Stimulated activated CD8-positive, alpha-beta memory T cell treated with anti-CD3 and anti-CD28 coated beads, Interleukin-15, amount 100 ng/mL, for 48 hours (primary cell): ENCODE results near the gene ACTR5.

Experiments
- DNase-seq, 2 donors: peaks; one replicate each; pipeline ENCODE4 v3.0.0-alpha.2; 2020; ENCODE audit warnings: low read depth in 2 of 2

The ACTR5 gene

GRCh38 chr20:38748097-38748860 is at the start of gene ACTR5:
Gene ACTR5, plus strand, starts transcription at chr20:38748460. Its CDS starts 19 bp downstream, at chr20:38748479.
- DNase-seq = peak; percentile 90 to 92

DNA sequence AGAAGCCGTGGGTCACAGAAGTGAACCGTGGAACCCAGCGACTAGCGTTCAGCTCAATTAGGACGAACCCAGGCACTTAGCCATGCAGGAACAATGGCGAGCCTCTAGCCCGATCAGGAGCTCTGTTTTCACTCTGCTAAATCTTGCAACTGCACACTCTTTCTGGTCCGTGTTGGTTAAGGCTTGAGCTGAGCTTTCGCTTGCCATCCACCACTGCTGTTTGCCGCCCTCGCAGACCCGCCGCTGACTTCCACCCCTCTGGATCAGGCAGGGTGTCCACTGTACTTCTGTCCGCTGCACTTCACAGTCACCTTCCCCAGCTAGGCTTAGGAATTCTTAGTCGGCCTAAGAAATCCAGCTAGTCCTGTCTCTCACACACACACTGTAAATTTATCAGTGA is 49.7 kb upstream of the ACTR5 start:
- DNase-seq = no peak

GRCh38 chr20:38700141-38700540 is 48.1 kb upstream of the ACTR5 start:
- DNase-seq = no peak

DNA sequence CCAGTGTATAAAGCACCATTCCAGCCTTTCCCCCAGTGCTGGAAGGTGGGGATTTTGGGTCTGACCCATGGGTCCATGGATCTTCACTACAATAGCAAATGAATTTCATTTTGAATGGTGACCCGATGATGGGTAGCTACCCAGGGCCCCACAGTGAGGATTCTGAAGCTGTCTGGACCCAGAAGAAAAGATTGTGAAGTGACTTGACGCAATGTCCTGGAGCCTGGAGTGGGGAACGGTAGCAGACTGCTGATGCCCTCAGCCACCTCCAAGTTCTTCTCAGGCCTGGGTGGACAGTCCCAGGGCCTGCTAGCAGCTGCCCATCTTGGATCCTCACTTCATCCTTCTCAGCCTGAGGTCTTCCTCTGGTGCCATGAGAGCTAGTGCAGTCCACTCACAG is 47.3 kb upstream of the ACTR5 start:
- DNase-seq = no peak

DNA sequence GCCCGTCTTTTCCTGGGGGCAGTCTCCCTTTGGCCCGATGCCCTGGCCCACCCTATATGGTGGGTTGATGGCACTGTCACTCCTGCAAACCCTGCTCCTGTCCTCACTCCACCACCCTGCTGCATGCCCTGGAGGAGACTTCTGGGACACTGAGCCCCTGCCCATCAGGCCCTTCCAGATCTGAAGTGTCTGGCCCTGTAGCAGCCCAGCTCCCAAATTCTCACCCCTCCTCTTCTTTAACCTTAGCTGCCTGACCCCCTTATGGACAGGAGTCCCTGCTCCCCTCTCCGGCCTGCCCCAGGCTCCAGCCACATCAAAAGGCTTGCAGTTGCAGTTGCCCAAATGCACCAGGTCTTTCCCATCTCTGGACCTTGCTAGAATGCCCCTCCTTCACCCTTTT is 44.7 kb upstream of the ACTR5 start:
- no peak for DNase-seq

DNA sequence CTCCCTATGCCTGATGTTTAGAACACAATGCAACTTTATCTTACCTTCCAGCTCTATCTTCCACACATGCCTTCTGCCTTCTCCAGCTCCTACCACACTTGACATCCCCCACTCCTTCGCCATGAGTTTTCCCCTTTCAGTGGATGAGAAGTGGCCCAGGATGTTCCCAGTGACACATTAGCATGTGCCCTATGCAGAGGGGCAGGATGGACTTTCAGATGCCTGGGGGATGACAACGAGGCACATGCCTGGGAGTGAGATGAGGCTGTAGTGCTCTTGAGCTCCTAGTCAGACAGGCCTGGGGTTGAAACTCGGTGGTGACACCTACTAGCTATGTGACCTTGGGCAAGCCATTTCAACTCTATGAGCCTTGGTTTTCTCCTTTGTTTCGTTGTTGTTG is 44.1 kb upstream of the ACTR5 start:
- no peak for DNase-seq

GRCh38 chr20:38706509-38706908 is 41.8 kb upstream of the ACTR5 start:
- DNase-seq = no peak

DNA sequence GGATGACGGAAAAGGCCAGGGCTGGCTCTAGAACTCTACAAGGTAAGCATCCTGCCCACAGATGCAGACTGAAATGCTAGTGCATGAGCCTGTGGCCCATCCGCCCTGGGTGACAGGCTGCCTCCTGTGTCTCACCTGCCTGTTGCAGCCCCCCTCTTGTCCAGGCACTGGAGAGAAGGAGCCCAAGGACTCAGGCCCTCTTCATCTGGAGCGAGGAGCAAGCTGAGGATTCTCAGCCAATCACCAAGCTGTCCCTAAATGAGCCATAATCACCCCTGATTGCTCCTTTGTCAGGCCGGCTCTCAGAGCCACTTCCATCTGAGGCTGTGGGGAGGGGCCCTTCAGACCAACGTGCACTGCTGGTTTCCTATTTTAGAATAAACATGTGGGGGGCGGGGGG is 34.0 kb upstream of the ACTR5 start:
- DNase-seq = no peak

DNA sequence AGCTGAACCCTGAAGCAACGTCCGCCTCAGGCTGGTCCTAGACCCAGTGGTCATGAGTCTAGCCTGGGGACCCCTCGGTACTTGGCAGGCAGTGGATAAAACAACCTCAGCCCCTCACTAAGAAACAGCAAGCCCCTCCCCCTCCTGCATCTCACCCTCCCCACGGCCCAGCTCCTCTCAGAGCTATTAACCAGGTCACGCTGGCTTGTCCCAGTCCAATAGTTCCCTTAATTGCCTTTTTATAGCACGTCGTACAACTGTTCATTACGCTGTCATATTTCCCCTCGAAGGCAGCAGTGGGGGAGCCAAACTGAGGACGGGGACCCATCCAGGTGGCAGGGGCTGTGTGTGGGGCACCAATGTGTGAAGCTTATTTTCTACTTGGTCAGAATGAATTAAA is 32.6 kb upstream of the ACTR5 start:
- DNase-seq = no peak

- no peak for DNase-seq
These were observed 25.6 kb upstream of the ACTR5 start for GRCh38 chr20:38722683-38723016.

GRCh38 chr20:38723017-38723847 is 25.0 kb upstream of the ACTR5 start:
- DNase-seq = no peak

DNA sequence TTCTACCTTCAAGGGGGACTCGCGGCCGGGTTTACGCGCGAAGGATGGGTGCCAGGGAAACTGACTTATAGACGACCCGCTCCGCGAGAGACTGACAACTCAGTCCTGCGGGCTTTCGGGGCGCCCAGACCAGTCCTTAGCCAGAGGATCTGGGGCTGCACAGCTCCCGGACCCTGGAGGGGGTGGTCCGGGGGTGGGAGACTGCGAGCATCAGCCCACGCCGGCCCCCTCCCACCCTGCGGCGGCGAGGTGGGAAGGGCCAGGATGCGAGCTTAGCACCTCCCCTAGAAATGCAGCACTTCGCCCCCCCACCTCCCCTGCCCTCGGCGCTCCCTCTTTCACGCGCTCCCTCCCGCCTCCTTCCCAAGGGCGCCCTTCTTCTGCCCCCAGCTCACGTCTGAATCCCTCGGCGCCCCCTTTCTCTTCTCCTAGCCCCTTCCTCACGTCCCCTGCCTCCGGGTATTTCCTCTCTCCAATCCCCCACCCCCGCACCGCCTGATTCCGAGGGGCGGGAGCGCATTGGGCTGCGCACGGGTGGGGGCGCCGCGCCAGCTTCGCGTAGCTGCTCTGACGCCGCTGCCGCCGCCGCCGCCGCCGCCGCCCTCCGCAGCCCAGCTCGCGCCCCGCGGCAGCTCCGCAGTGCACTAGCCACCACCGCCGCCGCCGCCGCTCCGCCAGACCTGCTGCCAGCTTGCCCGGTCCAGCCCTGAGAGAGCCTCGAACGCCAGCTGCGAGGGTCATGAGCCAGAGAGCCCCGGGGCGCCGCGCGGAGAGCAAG is 24.2 kb upstream of the ACTR5 start, which contains the start of gene SLC32A1:
SLC32A1 (plus strand) TSS at position 639 of the 778 bp plus-strand sequence. CDS start 239 bp downstream, outside the sequence.
- no peak for DNase-seq

- DNase-seq = no peak
These were observed 23.6 kb upstream of the ACTR5 start for GRCh38 chr20:38724626-38725147.

GRCh38 chr20:38725148-38725901 is 22.9 kb upstream of the ACTR5 start:
- no peak for DNase-seq

DNA sequence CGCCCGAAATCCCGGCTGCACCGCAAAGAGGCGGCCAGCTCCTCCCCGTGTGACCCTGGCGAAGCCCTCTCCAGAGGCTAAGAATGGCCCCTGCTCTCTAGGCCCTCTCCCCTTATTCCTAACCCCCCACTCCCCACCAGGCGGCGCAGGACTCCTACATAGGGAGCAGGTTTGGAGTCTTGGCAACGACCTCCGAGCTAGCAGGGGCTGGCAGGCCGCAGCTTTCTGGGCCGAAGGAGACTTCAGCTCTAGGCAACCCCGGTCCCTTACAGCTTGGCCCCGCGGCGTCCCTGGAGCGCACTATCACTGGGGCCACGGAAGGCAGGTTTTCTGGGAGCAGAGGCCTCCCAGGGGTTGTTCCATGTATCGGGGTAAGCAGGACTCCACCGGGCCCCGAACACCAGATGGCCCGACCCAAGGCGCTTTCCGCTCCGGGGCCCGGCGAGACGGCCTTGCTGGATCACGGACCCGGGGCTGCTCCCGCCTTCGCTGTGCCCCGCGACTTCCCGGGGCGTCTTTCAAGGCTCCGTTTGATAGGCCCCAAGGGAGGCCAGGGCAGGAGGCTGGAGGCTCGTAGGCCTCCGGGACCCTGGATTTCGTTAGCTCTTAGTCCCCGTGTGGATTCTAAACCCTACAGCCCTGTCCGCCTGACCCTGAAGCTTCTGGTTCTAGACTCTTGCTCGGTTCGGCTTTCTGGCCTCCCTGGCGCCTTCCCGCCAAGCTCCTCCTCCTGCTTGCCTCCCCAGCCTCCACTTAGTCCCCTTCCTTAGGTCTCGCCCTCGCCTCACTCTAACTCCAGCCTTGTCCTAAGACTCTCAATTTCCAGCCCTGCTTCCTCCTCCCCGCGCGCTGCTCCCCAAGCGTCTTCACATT is 22.1 kb upstream of the ACTR5 start:
- DNase-seq = no peak

GRCh38 chr20:38726804-38727606 is 21.3 kb upstream of the ACTR5 start:
- peak; percentile 64 to 73 for DNase-seq

DNA sequence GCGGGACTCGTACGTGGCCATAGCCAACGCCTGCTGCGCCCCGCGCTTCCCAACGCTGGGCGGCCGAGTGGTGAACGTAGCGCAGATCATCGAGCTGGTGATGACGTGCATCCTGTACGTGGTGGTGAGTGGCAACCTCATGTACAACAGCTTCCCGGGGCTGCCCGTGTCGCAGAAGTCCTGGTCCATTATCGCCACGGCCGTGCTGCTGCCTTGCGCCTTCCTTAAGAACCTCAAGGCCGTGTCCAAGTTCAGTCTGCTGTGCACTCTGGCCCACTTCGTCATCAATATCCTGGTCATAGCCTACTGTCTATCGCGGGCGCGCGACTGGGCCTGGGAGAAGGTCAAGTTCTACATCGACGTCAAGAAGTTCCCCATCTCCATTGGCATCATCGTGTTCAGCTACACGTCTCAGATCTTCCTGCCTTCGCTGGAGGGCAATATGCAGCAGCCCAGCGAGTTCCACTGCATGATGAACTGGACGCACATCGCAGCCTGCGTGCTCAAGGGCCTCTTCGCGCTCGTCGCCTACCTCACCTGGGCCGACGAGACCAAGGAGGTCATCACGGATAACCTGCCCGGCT is 20.6 kb upstream of the ACTR5 start:
- DNase-seq = no peak

DNA sequence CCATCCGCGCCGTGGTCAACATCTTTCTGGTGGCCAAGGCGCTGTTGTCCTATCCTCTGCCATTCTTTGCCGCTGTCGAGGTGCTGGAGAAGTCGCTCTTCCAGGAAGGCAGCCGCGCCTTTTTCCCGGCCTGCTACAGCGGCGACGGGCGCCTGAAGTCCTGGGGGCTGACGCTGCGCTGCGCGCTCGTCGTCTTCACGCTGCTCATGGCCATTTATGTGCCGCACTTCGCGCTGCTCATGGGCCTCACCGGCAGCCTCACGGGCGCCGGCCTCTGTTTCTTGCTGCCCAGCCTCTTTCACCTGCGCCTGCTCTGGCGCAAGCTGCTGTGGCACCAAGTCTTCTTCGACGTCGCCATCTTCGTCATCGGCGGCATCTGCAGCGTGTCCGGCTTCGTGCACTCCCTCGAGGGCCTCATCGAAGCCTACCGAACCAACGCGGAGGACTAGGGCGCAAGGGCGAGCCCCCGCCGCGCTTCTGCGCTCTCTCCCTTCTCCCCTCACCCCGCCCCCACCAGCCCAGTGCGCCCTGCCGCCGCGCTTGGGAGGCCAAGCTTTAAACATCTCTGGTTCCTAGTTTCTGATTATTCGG is 20.0 kb upstream of the ACTR5 start:
- DNase-seq = no peak
